HG03280 (cell line): ENCODE data around the gene TRIM56.
"Not testable (repeated sequence)": the region's sequence is repeated elsewhere in the genome, so short reads cannot be mapped to it uniquely, and the experiment has no call there.

Source experiments
- ATAC-seq: cut with Tn5 transposase; IDR thresholded peaks from one replicate; pipeline ENCODE4 v1.9.1; 2021; ENCODE audit warnings: mild to moderate bottlenecking, moderate library complexity; ENCODE audit not compliant: unreplicated experiment

TRIM56 gene

GRCh38 chr7:101112233-101112632 lies 27.0 kb downstream of the TRIM56 start:
- no peak for ATAC-seq

- not testable (repeated sequence) for ATAC-seq
Observed at GRCh38 chr7:101113140-101113539, 27.9 kb downstream of the TRIM56 start.

DNA sequence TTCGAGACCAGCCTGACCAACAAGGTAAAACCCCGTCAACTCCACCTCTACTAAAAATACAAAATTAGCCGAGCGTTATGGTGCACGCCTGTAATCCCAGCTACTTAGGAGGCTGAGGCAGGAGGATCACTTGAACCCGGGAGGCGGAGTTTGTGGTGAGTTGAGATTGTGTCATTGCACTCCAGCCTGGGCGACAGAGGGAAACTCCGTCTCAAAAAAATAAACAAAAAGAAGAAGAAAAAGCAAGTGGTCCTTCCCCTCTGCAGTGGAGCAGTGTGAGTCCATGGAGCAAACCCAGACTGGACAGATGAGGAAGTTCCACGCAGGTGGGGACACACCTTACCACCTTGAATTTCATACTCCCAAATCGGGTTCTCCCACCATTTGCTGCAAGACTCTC lies 28.6 kb downstream of the TRIM56 start:
- ATAC-seq: no peak

DNA sequence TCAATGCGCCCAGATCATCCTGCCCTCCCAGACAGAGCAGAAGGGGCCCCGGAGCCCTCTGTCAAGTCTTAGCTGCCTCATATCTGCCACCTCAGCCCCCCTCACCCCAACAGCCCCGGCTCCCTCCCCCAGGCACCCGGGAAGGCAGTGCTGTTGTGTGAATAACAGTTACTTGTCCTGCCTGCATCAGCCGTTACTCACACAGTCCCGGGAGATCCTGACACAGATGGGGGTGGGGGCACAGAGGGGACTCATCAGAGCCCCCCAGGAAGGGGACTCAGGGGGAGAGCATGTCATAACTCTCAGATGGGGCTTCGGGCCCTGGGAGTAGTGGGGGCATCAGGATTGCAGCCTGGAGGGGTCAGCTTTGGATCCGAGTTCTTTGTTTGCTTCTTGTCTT lies 29.2 kb downstream of the TRIM56 start:
- no peak for ATAC-seq

GRCh38 chr7:101115215-101115614 lies 29.9 kb downstream of the TRIM56 start:
- ATAC-seq: no peak

DNA sequence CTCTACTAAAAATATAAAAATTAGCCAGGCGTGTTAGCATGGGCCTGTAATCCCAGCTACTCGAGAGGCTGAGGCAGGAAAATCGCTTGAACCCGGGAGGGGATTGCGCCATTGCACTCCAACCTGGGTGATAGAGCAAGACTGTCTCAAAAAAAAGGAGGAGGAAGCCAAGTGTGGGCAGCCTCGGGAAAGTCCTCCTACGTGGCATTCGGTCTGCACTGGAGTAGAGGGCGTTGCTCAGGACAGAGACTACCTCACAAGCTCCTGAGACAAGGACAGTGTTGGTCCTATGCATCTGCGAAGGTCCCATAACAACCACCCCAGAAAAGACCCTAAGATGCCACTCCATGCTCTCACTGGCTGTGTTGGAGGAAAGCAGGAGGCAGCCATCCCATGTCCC lies 31.6 kb downstream of the TRIM56 start:
- ATAC-seq: no peak

DNA sequence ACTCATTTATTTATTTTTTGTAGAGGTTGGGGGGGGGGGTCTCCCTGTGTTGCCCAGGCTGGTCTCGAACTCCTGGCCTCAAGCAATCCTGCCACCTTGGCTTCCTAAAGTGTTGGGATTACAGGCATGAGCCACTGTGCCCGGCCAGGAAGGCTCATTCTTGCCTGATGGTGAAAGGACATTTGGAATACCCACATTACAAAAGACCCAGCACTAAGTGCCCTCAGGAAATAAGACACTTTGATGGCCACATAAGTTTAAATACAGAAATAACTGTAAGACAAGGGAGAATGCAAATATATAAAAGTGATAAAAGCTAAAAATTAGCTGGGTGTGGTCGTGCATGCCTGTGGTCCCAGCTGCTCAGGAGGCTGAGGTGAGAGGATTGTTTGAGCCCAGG lies 33.6 kb downstream of the TRIM56 start:
- no peak for ATAC-seq

DNA sequence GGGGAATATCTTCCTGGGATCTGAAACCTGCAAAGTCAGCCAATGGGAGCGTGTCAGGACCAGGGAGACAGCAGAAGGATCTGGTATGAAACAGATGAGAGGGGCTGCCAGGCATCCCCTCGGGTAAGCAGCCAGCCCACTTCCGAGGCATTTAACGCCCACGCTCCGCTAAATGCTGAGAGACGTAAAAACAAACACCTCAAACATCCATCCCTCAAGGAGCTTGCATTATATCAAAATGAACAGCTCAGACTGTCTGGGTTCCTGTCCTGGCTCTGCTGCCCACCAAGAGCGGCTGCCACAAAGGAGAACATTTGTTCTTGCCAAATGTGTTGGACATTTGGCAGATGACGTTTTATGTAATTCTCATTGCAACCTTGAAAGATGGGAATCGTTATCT lies 34.6 kb downstream of the TRIM56 start:
- ATAC-seq: no peak

GRCh38 chr7:101120315-101120714 lies 35.0 kb downstream of the TRIM56 start:
- ATAC-seq: no peak

- ATAC-seq: not testable (repeated sequence)
Observed at GRCh38 chr7:101121631-101121990, 36.3 kb downstream of the TRIM56 start.

DNA sequence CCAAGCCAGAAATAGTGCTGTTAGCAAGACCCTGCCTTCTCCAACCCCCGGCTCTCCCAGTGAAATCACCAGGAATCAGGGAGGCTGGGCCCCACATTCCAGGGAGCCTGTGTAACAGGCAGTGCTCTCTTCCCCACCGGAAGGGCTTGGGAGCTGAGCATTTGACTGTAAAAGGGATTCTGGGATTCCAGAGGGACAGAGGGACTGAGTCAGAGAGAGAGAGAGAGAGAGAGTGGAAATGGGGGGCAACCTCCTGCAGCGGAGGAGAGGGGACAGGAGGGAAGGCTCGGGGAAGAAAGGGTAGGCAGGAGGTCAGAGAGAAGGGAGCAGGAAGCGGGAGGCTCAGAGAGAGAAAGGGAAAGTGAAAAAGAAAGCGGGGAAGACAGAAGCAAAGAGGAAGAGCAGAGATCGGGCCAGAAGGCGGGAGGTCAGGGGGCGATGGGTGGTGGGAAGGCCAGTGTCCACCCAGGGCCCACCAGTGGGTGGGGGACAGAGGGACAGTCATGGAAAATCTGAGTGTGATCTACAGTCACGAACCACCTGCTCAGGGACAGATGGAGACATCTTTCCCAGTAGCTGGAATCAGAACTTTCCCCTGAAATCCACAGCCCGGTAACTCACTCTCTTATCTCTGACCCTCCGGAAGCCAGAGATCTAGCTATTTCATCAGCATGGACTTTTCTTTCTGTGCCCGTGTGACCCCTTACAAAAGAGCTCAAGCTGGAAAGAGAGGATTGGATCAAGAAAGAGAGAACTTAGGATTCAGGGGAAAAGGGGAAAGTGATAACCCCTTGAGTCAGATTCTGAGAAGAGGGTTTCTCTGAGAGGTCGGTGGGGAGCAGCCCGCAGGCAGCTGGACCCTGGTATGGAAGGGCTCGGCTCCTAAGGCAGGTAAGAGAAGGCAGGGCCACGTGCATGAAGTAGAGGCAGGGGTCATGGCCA lies 37.0 kb downstream of the TRIM56 start:
- no peak for ATAC-seq

DNA sequence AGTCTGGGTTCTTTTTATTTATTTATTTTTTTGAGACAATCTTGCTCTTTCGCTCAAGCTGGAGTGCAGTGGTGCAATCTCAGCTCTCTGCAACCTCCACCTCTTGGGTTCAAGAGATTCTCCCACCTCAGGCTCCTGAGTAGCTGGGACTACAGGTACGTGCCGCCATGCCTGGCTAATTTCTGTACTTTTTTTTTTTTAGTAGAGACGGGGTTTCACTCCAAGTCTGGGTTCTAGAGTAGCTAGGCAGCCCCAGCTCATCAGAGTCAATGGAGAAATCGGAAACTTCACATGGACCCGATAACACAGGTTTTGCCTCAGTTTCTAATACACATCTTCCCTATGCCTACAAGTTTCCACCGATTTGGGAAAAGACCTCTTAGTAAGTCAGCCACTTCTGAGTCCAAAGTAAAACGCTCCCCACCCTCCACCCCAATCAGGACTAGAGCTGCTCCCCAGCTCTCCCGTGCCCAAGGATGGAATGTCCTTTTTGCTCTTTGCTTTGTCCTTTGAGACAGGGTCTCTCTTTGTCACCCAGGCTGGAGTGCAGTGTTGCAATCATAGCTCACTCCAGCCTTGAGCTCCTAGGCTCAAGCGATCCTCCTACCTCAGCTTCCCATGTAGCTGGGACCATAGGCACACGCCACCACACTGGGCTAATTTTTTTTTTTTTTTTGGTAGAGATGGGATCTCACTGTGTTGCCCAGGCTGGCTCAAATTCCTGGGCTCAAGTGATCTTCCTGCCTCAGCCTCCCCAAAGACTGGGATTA lies 37.8 kb downstream of the TRIM56 start:
- ATAC-seq: no peak

GRCh38 chr7:101123703-101124068 lies 38.4 kb downstream of the TRIM56 start:
- no peak for ATAC-seq

GRCh38 chr7:101124376-101125056 lies 39.2 kb downstream of the TRIM56 start:
- no peak for ATAC-seq

DNA sequence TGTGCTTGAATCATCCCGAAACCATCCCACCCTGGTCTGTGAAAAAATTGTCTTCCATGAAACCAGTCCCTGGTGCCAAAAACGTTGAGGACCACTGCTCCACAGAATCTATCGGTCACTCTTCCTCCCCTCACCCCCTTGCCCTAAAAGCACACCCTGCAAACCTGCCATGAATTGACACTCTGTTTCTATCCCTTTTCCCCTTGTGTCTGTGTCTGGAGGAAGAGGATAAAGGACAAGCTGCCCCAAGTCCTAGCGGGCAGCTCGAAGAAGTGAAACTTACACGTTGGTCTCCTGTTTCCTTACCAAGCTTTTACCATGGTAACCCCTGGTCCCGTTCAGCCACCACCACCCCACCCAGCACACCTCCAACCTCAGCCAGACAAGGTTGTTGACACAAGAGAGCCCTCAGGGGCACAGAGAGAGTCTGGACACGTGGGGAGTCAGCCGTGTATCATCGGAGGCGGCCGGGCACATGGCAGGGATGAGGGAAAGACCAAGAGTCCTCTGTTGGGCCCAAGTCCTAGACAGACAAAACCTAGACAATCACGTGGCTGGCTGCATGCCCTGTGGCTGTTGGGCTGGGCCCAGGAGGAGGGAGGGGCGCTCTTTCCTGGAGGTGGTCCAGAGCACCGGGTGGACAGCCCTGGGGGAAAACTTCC lies 40.8 kb downstream of the TRIM56 start:
- peak; percentile 62 for ATAC-seq

DNA sequence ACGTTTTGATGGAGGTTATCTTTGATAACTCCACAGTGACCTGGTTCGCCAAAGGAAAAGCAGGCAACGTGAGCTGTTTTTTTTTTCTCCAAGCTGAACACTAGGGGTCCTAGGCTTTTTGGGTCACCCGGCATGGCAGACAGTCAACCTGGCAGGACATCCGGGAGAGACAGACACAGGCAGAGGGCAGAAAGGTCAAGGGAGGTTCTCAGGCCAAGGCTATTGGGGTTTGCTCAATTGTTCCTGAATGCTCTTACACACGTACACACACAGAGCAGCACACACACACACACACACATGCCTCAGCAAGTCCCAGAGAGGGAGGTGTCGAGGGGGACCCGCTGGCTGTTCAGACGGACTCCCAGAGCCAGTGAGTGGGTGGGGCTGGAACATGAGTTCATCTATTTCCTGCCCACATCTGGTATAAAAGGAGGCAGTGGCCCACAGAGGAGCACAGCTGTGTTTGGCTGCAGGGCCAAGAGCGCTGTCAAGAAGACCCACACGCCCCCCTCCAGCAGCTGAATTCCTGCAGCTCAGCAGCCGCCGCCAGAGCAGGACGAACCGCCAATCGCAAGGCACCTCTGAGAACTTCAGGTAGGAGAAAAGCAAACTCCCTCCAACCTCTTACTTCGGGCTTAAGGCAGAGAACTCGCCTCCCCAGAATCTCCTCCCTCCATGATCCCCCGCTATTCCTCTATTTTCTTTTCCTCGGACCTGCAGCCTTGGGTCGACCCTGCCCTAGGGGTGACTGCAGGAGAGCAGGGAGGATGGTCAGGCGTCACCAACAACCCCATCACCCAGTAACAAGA lies 41.6 kb downstream of the TRIM56 start, which contains the start of gene SERPINE1:
TSS of gene SERPINE1 (plus strand) at position 454 of the 809 bp plus-strand sequence. CDS start 1,290 bp downstream, outside the sequence.
- ATAC-seq: peak; percentile 31

DNA sequence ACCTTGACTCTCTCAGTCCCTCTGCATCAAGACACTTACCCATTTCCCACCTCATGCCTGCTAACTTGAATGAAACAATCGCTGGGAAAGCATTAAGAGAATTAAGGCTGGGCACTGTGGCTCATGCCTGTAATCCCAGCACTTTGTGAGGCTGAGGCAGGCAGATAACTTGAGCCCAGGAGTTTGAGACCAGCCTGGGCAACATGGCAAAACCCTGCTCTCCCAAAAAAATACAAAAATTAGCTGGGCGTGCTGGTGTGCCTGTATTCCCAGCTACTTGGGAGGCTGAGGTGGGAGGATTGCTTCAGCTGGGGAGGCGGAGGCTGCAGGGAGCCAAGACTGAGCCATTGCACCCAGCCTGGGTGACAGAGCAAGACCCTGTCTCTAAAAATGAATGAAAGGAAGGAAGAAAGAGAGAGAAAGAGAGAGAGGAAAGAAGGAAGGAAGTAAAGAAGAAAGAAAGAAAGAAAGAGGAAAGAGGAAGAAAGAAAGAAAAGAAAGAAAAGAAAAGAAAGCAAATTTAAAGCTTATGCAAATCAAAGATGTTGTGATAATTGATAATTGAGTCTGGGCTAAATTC lies 42.3 kb downstream of the TRIM56 start:
- no peak for ATAC-seq

DNA sequence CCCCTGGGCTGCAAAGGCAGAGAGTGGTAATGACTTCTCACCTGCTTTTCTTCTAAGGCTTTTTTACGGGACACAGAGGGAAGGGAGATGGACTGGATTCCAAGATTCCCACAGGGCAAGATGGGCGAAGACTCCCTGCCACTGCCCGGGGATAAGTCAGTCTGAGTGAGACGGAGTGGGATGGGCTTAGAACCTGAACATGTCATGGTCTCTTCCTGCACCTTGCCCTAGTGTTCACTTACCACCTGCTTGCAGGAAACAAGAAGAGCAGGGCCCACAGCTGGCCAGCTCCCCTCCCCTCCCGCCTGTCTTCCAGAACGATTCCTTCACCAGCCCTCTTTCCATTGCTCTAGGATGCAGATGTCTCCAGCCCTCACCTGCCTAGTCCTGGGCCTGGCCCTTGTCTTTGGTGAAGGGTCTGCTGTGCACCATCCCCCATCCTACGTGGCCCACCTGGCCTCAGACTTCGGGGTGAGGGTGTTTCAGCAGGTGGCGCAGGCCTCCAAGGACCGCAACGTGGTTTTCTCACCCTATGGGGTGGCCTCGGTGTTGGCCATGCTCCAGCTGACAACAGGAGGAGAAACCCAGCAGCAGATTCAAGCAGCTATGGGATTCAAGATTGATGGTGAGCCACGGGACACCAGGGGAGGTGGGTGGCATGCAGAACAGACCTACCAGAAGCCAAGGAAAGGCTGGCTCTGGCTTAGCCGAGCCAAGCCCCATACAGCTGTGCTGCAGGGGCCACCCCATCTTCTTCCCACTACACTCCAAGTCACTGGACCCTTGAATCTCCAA lies 43.0 kb downstream of the TRIM56 start:
- no peak for ATAC-seq

DNA sequence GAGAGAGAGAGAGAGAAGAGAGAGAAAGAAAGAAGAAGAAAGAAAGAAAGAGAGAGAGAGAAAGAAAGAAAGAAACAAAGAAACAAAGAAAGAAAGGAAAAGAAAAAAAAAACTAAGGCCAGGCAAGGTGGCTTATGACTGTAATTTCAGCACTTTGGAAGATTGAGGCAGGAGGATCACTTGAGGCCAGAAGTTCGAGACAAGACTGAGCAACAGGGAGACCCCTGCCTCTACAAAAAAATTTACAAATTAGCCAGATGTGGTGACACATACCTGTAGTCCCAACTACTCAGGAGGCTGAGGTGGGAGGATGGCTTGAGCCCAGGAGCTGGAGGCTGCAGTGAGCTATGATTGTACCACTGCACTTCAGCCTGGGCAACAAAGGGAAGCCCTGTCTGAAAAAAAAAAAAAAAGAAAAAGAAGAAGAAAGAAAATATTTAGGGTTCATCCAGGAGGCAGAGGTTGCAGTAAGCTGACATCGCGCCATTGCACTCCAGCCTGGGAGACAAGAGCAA lies 44.4 kb downstream of the TRIM56 start:
- no peak for ATAC-seq
